CD14-positive monocyte (primary cell): Measurements from ENCODE around the gene TMEM272. TPM values are rescaled to one million over a fixed set of nuclear protein-coding genes. Genes with fewer than 3 reads are reported as not detected.

ENCODE experiments used
- DNase-seq, 3 donors: peaks; one replicate each; pipeline ENCODE4 v3.0.0-alpha.2; 2011 to 2022
- H2AFZ ChIP-seq: 2 replicates; pipeline ENCODE4 v1.6.0; 2012; ENCODE audit warnings: mild to moderate bottlenecking, low read depth, low read length, inconsistent platforms; ENCODE audit not compliant: insufficient read depth, poor library complexity, severe bottlenecking
- H3K27ac ChIP-seq, 2 donors: 1 replicate in 1 of 2; 2 replicates in 1 of 2; pipeline ENCODE4 v1.5.1; 2012 to 2013; ENCODE audit warnings: low read length in 2 of 2, control low read depth in 1 of 2, inconsistent platforms in 1 of 2, low read depth in 1 of 2, mild to moderate bottlenecking in 1 of 2
- H3K27me3 ChIP-seq, 2 donors: one replicate each; pipeline versions ENCODE4 v1.6.0 to v1.6.1; 2011 to 2013; ENCODE audit warnings: low read length in 2 of 2; ENCODE audit not compliant: control insufficient read depth in 2 of 2, insufficient read depth in 2 of 2
- H3K36me3 ChIP-seq, 2 donors: replicated peaks in 1 of 2; 1 replicate in 1 of 2; 2 replicates in 1 of 2; pipeline versions ENCODE4 v1.5.1 to v1.6.1; 2012 to 2013; ENCODE audit warnings: low read length in 2 of 2, control low read depth in 1 of 2, inconsistent platforms in 1 of 2, mild to moderate bottlenecking in 1 of 2; ENCODE audit not compliant: insufficient read depth in 2 of 2, control insufficient read depth in 1 of 2
- H3K4me1 ChIP-seq, 2 donors: 1 replicate in 1 of 2; 2 replicates in 1 of 2; pipeline versions ENCODE4 v1.5.1 to v1.6.1; 2012 to 2013; ENCODE audit warnings: low read length in 2 of 2, control low read depth in 1 of 2, inconsistent platforms in 1 of 2, mild to moderate bottlenecking in 1 of 2, moderate library complexity in 1 of 2; ENCODE audit not compliant: insufficient read depth in 2 of 2, control insufficient read depth in 1 of 2
- H3K4me2 ChIP-seq: replicated peaks from 2 replicates; pipeline ENCODE3; 2012; ENCODE audit warnings: low read length, moderate library complexity, mild to moderate bottlenecking; ENCODE audit not compliant: poor library complexity, severe bottlenecking; ENCODE audit errors: extremely low read depth
- H3K4me3 ChIP-seq, 3 experiments: fragments of 200-600 bp in 1 of 3; sonication (generic) in 1 of 3; replicated peaks in 1 of 3; 1 replicate in 2 of 3; 2 replicates in 1 of 3; pipeline ENCODE4 v1.5.1; 2011 to 2013; ENCODE audit warnings: low read length in 3 of 3, mild to moderate bottlenecking in 3 of 3, control low read depth in 2 of 3, low read depth in 2 of 3, inconsistent platforms in 1 of 3, moderate library complexity in 1 of 3
- H3K79me2 ChIP-seq: 2 replicates; pipeline ENCODE4 v1.6.0; 2012; ENCODE audit warnings: mild to moderate bottlenecking, control low read depth, inconsistent platforms, low read length, moderate library complexity; ENCODE audit not compliant: insufficient read depth
- H3K9ac ChIP-seq: 2 replicates; pipeline ENCODE4 v1.6.0; 2017; ENCODE audit warnings: low read length, mild to moderate bottlenecking; ENCODE audit not compliant: insufficient read depth, poor library complexity, severe bottlenecking
- H3K9me3 ChIP-seq, 2 donors: replicated peaks in 1 of 2; 1 replicate in 1 of 2; 2 replicates in 1 of 2; pipeline versions ENCODE4 v1.5.1 to v1.6.1; 2012 to 2013; ENCODE audit warnings: low read length in 2 of 2, control low read depth in 1 of 2; ENCODE audit not compliant: control insufficient read depth in 1 of 2, insufficient read depth in 1 of 2
- H4K20me1 ChIP-seq: 2 replicates; pipeline ENCODE4 v1.6.0; 2012; ENCODE audit warnings: mild to moderate bottlenecking, low read length, control low read depth, moderate library complexity; ENCODE audit not compliant: insufficient read depth
- H3K27ac Mint-ChIP-seq, 7 donors: one replicate each; pipeline ENCODE4 v1.8.0; 2020; ENCODE audit warnings: mild to moderate bottlenecking in 7 of 7, mixed read lengths in 7 of 7, moderate library complexity in 6 of 7, inconsistent platforms in 2 of 7
- H3K27me3 Mint-ChIP-seq, 3 donors: one replicate each; pipeline ENCODE4 v1.8.0; 2021 to 2022; ENCODE audit warnings: low read depth in 3 of 3, mild to moderate bottlenecking in 3 of 3, mixed read lengths in 3 of 3, moderate library complexity in 3 of 3, inconsistent platforms in 1 of 3
- H3K36me3 Mint-ChIP-seq, 2 donors: one replicate each; pipeline ENCODE4 v1.8.0; 2020; ENCODE audit warnings: mixed read lengths in 2 of 2, inconsistent platforms in 1 of 2, mild to moderate bottlenecking in 1 of 2
- H3K4me1 Mint-ChIP-seq: one replicate; pipeline ENCODE4 v1.8.0; 2020; ENCODE audit warnings: mild to moderate bottlenecking, mixed read lengths
- H3K4me3 Mint-ChIP-seq, 2 donors: one replicate each; pipeline ENCODE4 v1.8.0; 2020; ENCODE audit warnings: mild to moderate bottlenecking in 2 of 2, mixed read lengths in 2 of 2, moderate library complexity in 1 of 2
- H3K9me3 Mint-ChIP-seq, 7 donors: one replicate each; pipeline ENCODE4 v1.8.0; 2020 to 2022; ENCODE audit warnings: mixed read lengths in 7 of 7, mild to moderate bottlenecking in 6 of 7, moderate library complexity in 6 of 7, inconsistent platforms in 2 of 7
- whole genome bisulfite sequencing: methylation state at CpG from one replicate; pipeline ENCODE4 v1.1.5; 2013; ENCODE audit warnings: missing lambda C conversion rate; ENCODE audit not compliant: insufficient coverage; 5-methylcytosine and 5-hydroxymethylcytosine counted together
- intact Hi-C, 2 donors: fragments of 100-400 bp; cut with micrococcal nuclease; formaldehyde crosslinking; loops; one replicate each; pipeline versions ENCODE4 v1.15.0 to v1.15.1; 2023
- polyA plus RNA-seq, 3 donors: library from polyadenylated mRNA; depleted of rRNA in 1 of 3; unstranded in 2 of 3; stranded (reverse) in 1 of 3; fragments of 300-500 nt in 2 of 3; fragments of >200 nt in 1 of 3; fragmentation: Illumina TruSeq in 2 of 3; gene quantifications; 1 replicate in 2 of 3; 2 replicates in 1 of 3; pipeline ENCODE4 v1.2.3, GENCODE V29; 2012 to 2021
- TF ChIP-seq, protein P1 (sequence below): fragments of 200-600 bp; IDR thresholded peaks from one replicate; pipeline ENCODE4 v1.8.0; 2022; ENCODE audit warnings: antibody characterized with exemption, mild to moderate bottlenecking

Gene TMEM272
- polyA plus RNA-seq, 3 donors: 0.07 TPM; not detected in 2

GRCh38 chr13:51823863-51824262 lies 21.1 kb downstream of the TMEM272 start:
- Mint-ChIP-seq H3K27ac (peak overlapping the region in 4 of 7 donors; percentile 90 to 96 (median 96)), H3K36me3 (no peaks in the 10 kb centered on the region), H3K27me3 (no peaks in the 10 kb centered on the region), H3K9me3 (no peaks in the 10 kb centered on the region), H3K4me3 (no peak overlapping the region), H3K4me1 (peaks cover 100% of the 10 kb centered on the region)
- intact Hi-C loops: loop anchor here in 1 of 2 donors (10.0 kb wide), 1 partner anchor 191 kb away; the partner anchor contains the start of genes ALG11 and ATP7B
- peaks cover 97 to 100% of the 10 kb centered on the region in 2 donors for H3K4me1 ChIP-seq
- H2AFZ ChIP-seq: no peak overlapping the region
- H3K27ac ChIP-seq: peak overlapping the region in 1 of 2 donors; percentile 83
- no peak overlapping the region for H3K4me3 ChIP-seq
- no peak for DNase-seq
- no peaks in the 10 kb centered on the region for H3K79me2 ChIP-seq
- no peaks in the 10 kb centered on the region for H3K9me3 ChIP-seq
- H3K9ac ChIP-seq: no peak overlapping the region
- H3K4me2 ChIP-seq: no peak overlapping the region
- no peaks in the 10 kb centered on the region for H4K20me1 ChIP-seq
- no peaks in the 10 kb centered on the region for H3K27me3 ChIP-seq
- WGBS: 75% methylated on average over 1 of the region's 2 CpGs
- TF ChIP-seq, protein P1, sequence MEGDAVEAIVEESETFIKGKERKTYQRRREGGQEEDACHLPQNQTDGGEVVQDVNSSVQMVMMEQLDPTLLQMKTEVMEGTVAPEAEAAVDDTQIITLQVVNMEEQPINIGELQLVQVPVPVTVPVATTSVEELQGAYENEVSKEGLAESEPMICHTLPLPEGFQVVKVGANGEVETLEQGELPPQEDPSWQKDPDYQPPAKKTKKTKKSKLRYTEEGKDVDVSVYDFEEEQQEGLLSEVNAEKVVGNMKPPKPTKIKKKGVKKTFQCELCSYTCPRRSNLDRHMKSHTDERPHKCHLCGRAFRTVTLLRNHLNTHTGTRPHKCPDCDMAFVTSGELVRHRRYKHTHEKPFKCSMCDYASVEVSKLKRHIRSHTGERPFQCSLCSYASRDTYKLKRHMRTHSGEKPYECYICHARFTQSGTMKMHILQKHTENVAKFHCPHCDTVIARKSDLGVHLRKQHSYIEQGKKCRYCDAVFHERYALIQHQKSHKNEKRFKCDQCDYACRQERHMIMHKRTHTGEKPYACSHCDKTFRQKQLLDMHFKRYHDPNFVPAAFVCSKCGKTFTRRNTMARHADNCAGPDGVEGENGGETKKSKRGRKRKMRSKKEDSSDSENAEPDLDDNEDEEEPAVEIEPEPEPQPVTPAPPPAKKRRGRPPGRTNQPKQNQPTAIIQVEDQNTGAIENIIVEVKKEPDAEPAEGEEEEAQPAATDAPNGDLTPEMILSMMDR: no peak
- no peaks in the 10 kb centered on the region for H3K36me3 ChIP-seq

GRCh38 chr13:51823359-51823758 lies 21.6 kb downstream of the TMEM272 start:
- no peaks in the 10 kb centered on the region for H3K36me3 ChIP-seq

More at GRCh38 chr13:51823359-51823758, 21.6 kb downstream of the TMEM272 start:
- H3K27ac ChIP-seq: peak overlapping the region; percentile 49 to 83
- peak overlapping the region in 1 of 3 experiments; percentile 44 for H3K4me3 ChIP-seq
- no peaks in the 10 kb centered on the region for H3K27me3 ChIP-seq
- no peak overlapping the region for H3K4me2 ChIP-seq
- H3K9me3 ChIP-seq: no peaks in the 10 kb centered on the region
- H3K27ac Mint-ChIP-seq: peak overlapping the region in 5 of 7 donors; percentile 79 to 88 (median 84)
- TF ChIP-seq, protein P1: no peak
- H3K9me3 Mint-ChIP-seq: no peaks in the 10 kb centered on the region
- no peak overlapping the region for H2AFZ ChIP-seq
- H3K4me1 ChIP-seq: peaks cover 97 to 100% of the 10 kb centered on the region in 2 donors
- H3K4me1 Mint-ChIP-seq: peaks cover 100% of the 10 kb centered on the region
- H3K36me3 Mint-ChIP-seq: no peaks in the 10 kb centered on the region
- H3K27me3 Mint-ChIP-seq: no peaks in the 10 kb centered on the region
- no peaks in the 10 kb centered on the region for H3K79me2 ChIP-seq
- H3K4me3 Mint-ChIP-seq: no peak overlapping the region
- H3K9ac ChIP-seq: no peak overlapping the region
- DNase-seq: no peak
- intact Hi-C loops: loop anchor here in 1 of 2 donors (10.0 kb wide), 1 partner anchor 191 kb away; the partner anchor contains the start of genes ALG11 and ATP7B
- H4K20me1 ChIP-seq: no peaks in the 10 kb centered on the region
- 71% methylated on average over 1 of the region's 2 CpGs for WGBS
